Ishikawa (cell line): ENCODE results near the gene OPHN1.

Experiments
- CEBPB ChIP-seq: IDR thresholded peaks from 2 replicates; pipeline ENCODE4 v1.6.1; 2012
- FOXM1 ChIP-seq: IDR thresholded peaks from 2 replicates; pipeline ENCODE4 v1.6.1; 2012; ENCODE audit warnings: low read depth, borderline replicate concordance
- REST ChIP-seq: IDR thresholded peaks from 2 replicates; pipeline ENCODE4 v1.6.1; 2012; ENCODE audit warnings: low read depth, mild to moderate bottlenecking
- TCF12 ChIP-seq: IDR thresholded peaks from 2 replicates; pipeline ENCODE4 v1.6.1; 2012; ENCODE audit warnings: low read depth

GRCh38 chrX:68455151-68455510 lies 21.8 kb upstream of the OPHN1 start:
- TF ChIP-seq TCF12 (no peak), CEBPB (no peak), REST (no peak), FOXM1 (no peak)
